Keratinocyte (primary cell): ENCODE measurements around the gene COL6A1. TPM values are rescaled to one million over a fixed set of nuclear protein-coding genes. Genes with fewer than 3 reads are reported as not detected.

Experiments used
- DNase-seq: peaks from one replicate; pipeline ENCODE4 v3.0.0-alpha.2; 2011; ENCODE audit warnings: low read depth, missing footprints, low spot score
- FAIRE-seq: peaks from 2 replicates; lab custom pipeline; 2011; peaks lifted over from hg19 to GRCh38; lab: Jason Lieb, UNC
- H2AFZ ChIP-seq: 2 replicates; pipeline ENCODE4 v1.6.0; 2012; ENCODE audit warnings: low read length, control low read depth, inconsistent platforms; ENCODE audit not compliant: control insufficient read depth
- H3K27ac ChIP-seq: 2 replicates; pipeline ENCODE4 v1.5.1; 2011; ENCODE audit warnings: low read length; ENCODE audit not compliant: control insufficient read depth, insufficient read depth
- H3K27me3 ChIP-seq: 3 replicates; pipeline ENCODE4 v1.6.0; 2011; ENCODE audit warnings: low read length; ENCODE audit not compliant: control insufficient read depth, insufficient read depth; ENCODE audit errors: extremely low read depth
- H3K36me3 ChIP-seq, 2 experiments: 2 replicates in 1 of 2; 3 replicates in 1 of 2; pipeline ENCODE4 v1.5.1; 2011; ENCODE audit warnings: low read length in 2 of 2, mild to moderate bottlenecking in 1 of 2; ENCODE audit not compliant: control insufficient read depth in 2 of 2, insufficient read depth in 2 of 2; ENCODE audit errors: extremely low read depth in 1 of 2
- H3K4me1 ChIP-seq: 3 replicates; pipeline ENCODE4 v1.5.1; 2011; ENCODE audit warnings: low read length; ENCODE audit not compliant: control insufficient read depth, insufficient read depth; ENCODE audit errors: extremely low read depth
- H3K4me2 ChIP-seq: 3 replicates; pipeline ENCODE4 v1.6.0; 2011; ENCODE audit warnings: low read depth, low read length; ENCODE audit not compliant: control insufficient read depth, insufficient read depth; ENCODE audit errors: extremely low read depth
- H3K4me3 ChIP-seq, 3 experiments: fragments of 200-600 bp in 1 of 3; sonication (generic) in 1 of 3; 2 replicates in 2 of 3; 3 replicates in 1 of 3; pipeline ENCODE4 v1.5.1; 2011 to 2016; ENCODE audit warnings: low read length in 3 of 3, mild to moderate bottlenecking in 3 of 3, control low read depth in 2 of 3, inconsistent platforms in 1 of 3, low read depth in 1 of 3, mixed read lengths in 1 of 3, mixed run types in 1 of 3, moderate library complexity in 1 of 3; ENCODE audit not compliant: control insufficient read depth in 2 of 3, insufficient read depth in 2 of 3; ENCODE audit errors: extremely low read depth in 1 of 3
- H3K79me2 ChIP-seq: 2 replicates; pipeline ENCODE4 v1.6.0; 2012; ENCODE audit warnings: low read length; ENCODE audit not compliant: control insufficient read depth, insufficient read depth
- H3K9ac ChIP-seq: 3 replicates; pipeline ENCODE4 v1.6.0; 2011; ENCODE audit warnings: low read length; ENCODE audit not compliant: control insufficient read depth, insufficient read depth; ENCODE audit errors: extremely low read depth
- H3K9me1 ChIP-seq: 3 replicates; pipeline ENCODE4 v1.6.0; 2011; ENCODE audit warnings: low read length; ENCODE audit not compliant: control insufficient read depth, insufficient read depth; ENCODE audit errors: extremely low read depth
- H3K9me3 ChIP-seq: 2 replicates; pipeline ENCODE4 v1.5.1; 2012; ENCODE audit warnings: low read depth, low read length; ENCODE audit not compliant: control insufficient read depth
- H4K20me1 ChIP-seq: 3 replicates; pipeline ENCODE4 v1.6.0; 2011; ENCODE audit warnings: low read length; ENCODE audit not compliant: control insufficient read depth, insufficient read depth; ENCODE audit errors: extremely low read depth
- EZH2 ChIP-seq: IDR thresholded peaks from one replicate; pipeline ENCODE4 v1.6.1; 2012; ENCODE audit warnings: inconsistent platforms, mild to moderate bottlenecking, low read length, moderate library complexity
- dilution Hi-C: fragments of 300-500 bp; cut with MboI; formaldehyde crosslinking; loops from one replicate; pipeline ENCODE4 v1.7.0; 2020; ENCODE audit warnings: low sequenced_read_pairs; ENCODE audit not compliant: extremely low pct_ligation_motif_present
- polyA plus RNA-seq, 5 experiments: library from polyadenylated mRNA; depleted of rRNA in 3 of 5; stranded (reverse) in 3 of 5; stranded (forward) in 1 of 5; unstranded in 1 of 5; fragments of >200 nt; gene quantifications; 1 replicate in 1 of 5; 2 replicates in 3 of 5; 3 replicates in 1 of 5; pipeline versions ENCODE4 v1.2.1 to v1.2.3, GENCODE V29; 2011 to 2012; ENCODE audit warnings: missing spikeins in 2 of 5, low read depth in 1 of 5, low replicate concordance in 1 of 5
- TF ChIP-seq, protein P1 (sequence below), 3 experiments: IDR thresholded peaks in 1 of 3; conservative IDR thresholded peaks in 1 of 3; optimal IDR thresholded peaks in 1 of 3; 2 replicates in 2 of 3; 3 replicates in 1 of 3; pipeline versions ENCODE3 to v1.5.1; 2011; ENCODE audit warnings: low read length in 3 of 3, mild to moderate bottlenecking in 3 of 3, moderate library complexity in 2 of 3, control low read depth in 1 of 3, inconsistent platforms in 1 of 3; ENCODE audit not compliant: insufficient read depth in 2 of 3; ENCODE audit errors: extremely low read depth in 1 of 3

COL6A1 gene
- polyA plus RNA-seq, 1 donor (not counting 4 experiments of a cell fraction or from before 2014, with no cell fraction given): 2.5 TPM

DNA sequence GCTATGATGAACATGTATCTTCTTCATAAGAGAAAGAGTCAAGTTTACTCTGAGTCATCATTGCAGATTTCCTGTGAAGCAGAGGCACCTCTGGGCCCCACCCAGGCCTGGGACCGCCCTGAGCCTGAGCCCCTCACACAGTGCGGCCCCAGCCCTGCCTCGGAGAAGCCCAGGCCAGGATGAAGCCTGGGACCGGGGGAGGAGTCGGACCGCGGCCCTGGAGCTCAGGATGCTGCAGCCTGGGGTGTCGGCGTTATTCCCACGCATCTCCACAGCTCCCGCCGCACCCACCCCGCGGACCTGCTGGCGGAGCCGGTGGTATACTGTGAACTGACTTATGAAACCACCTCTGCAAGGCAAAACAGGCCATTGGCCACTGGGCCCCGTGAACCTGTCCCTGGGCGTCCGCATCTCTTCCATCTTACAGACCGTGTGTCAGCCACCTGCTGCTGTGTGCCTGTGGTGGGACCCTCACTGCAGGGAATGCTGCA lies 2.4 kb upstream of the COL6A1 start:
- Histone ChIP-seq H3K4me1 (peaks cover 16% of the 10 kb centered on the region), H3K79me2 (no peaks in the 10 kb centered on the region), H3K9ac (no peak overlapping the region), H3K9me3 (no peaks in the 10 kb centered on the region), H3K9me1 (no peaks in the 10 kb centered on the region), H3K27ac (no peak overlapping the region), H3K27me3 (peaks cover 34% of the 10 kb centered on the region), H3K4me2 (no peak overlapping the region), H3K36me3 (no peaks in the 10 kb centered on the region), H3K4me3 (no peak overlapping the region), H4K20me1 (no peaks in the 10 kb centered on the region), H2AFZ (no peak overlapping the region)
- dilution Hi-C loops: no loop called here
- FAIRE-seq: no peak
- no peak for DNase-seq
- no peak for TF ChIP-seq EZH2
- TF ChIP-seq, protein P1, sequence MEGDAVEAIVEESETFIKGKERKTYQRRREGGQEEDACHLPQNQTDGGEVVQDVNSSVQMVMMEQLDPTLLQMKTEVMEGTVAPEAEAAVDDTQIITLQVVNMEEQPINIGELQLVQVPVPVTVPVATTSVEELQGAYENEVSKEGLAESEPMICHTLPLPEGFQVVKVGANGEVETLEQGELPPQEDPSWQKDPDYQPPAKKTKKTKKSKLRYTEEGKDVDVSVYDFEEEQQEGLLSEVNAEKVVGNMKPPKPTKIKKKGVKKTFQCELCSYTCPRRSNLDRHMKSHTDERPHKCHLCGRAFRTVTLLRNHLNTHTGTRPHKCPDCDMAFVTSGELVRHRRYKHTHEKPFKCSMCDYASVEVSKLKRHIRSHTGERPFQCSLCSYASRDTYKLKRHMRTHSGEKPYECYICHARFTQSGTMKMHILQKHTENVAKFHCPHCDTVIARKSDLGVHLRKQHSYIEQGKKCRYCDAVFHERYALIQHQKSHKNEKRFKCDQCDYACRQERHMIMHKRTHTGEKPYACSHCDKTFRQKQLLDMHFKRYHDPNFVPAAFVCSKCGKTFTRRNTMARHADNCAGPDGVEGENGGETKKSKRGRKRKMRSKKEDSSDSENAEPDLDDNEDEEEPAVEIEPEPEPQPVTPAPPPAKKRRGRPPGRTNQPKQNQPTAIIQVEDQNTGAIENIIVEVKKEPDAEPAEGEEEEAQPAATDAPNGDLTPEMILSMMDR (optimal IDR thresholded peaks at IDR 0.05 in 1 of 3, IDR thresholded peaks at IDR 0.05 in 1 of 3, conservative IDR thresholded peaks at IDR 0.05 in 1 of 3; ENCODE audit: extremely low read depth in 1 of 3, insufficient read depth in 2 of 3, low read length in 3 of 3): no peak

DNA sequence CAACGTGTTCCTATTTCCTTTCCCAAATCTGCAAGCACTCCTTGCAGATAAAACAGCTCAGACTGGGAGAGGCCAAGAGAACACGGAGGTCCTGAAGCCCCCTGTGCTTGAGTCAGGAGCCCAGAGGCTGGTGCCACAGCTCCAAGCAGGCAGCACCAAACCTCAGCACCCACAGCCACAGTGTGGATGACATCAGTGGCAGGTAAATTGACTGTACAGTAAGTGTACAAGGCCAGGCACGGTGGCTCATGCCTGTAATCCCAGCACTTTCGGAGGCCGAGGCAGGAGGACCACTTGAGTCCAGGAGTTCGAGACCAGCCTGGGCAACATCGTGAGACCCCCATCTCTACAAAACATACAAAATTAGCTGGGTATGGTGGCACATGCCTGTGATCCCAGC lies 1.9 kb upstream of the COL6A1 start:
- Histone ChIP-seq H3K4me2 (no peak overlapping the region), H3K4me3 (no peak overlapping the region), H3K9me1 (no peaks in the 10 kb centered on the region), H4K20me1 (no peaks in the 10 kb centered on the region), H3K36me3 (no peaks in the 10 kb centered on the region), H3K79me2 (no peaks in the 10 kb centered on the region), H3K4me1 (peaks cover 11% of the 10 kb centered on the region), H3K27ac (no peak overlapping the region), H3K9ac (no peak overlapping the region), H3K9me3 (no peaks in the 10 kb centered on the region), H2AFZ (no peak overlapping the region), H3K27me3 (peaks cover 32% of the 10 kb centered on the region)
- TF ChIP-seq, protein P1 (optimal IDR thresholded peaks at IDR 0.05 in 1 of 3, IDR thresholded peaks at IDR 0.05 in 1 of 3, conservative IDR thresholded peaks at IDR 0.05 in 1 of 3; ENCODE audit: extremely low read depth in 1 of 3, insufficient read depth in 2 of 3, low read length in 3 of 3): no peak
- TF ChIP-seq EZH2: no peak
- dilution Hi-C loops: no loop called here
- DNase-seq: no peak
- FAIRE-seq: no peak
